Pancreas (tissue), 10 donors: Measurements from ENCODE around the gene INSC. TPM values are rescaled to one million over a fixed set of nuclear protein-coding genes. Genes with fewer than 3 reads are reported as not detected.

Experiments
- ATAC-seq, 4 donors: fragments of 200-7000 bp; cut with Tn5 transposase; one replicate each; pipeline versions ENCODE4 v1.8.0 to v1.9.1; 2020; ENCODE audit warnings: mild to moderate bottlenecking in 4 of 4, moderate library complexity in 4 of 4
- DNase-seq, 6 donors: peaks; one replicate each; pipeline ENCODE4 v3.0.0-alpha.2; 2020
- FAIRE-seq: peaks from 2 replicates; lab custom pipeline; 2012; peaks lifted over from hg19 to GRCh38; lab: Jason Lieb, UNC
- H3K27ac ChIP-seq, 4 donors: fragments of 200-600 bp; sonication (generic); 1 replicate in 3 of 4; 2 replicates in 1 of 4; pipeline versions ENCODE4 v1.5.0 to v1.8.0; 2020
- H3K27me3 ChIP-seq, 4 donors: fragments of 200-600 bp; one replicate each; pipeline ENCODE4 v1.8.0; 2021
- H3K36me3 ChIP-seq, 3 donors: fragments of 200-600 bp; sonication (generic) in 1 of 3; one replicate each; pipeline versions ENCODE4 v1.5.0 to v1.8.0; 2020 to 2021
- H3K4me1 ChIP-seq, 3 donors: fragments of 200-600 bp; one replicate each; pipeline ENCODE4 v1.8.0; 2021
- H3K4me3 ChIP-seq, 4 donors: fragments of 200-600 bp; sonication (generic) in 2 of 4; one replicate each; pipeline versions ENCODE4 v1.5.0 to v1.8.0; 2020 to 2021
- H3K9me3 ChIP-seq, 4 donors: fragments of 200-600 bp; one replicate each; pipeline ENCODE4 v1.8.0; 2021
- WGBS, 2 donors: extraction: QIAGEN DNeasy Blood & Tissue Kit; methylation state at CpG; one replicate each; pipeline ENCODE4 v1.1.7; 2013; 5-methylcytosine and 5-hydroxymethylcytosine counted together
- intact Hi-C, 3 donors: fragments of 100-400 bp; cut with DNase I; formaldehyde crosslinking; loops; one replicate each; pipeline versions ENCODE4 v1.11.1 to v1.14.2; 2022
- polyA plus RNA-seq, 2 donors: library from polyadenylated mRNA; stranded (reverse); fragments of 200-250 nt; gene quantifications; one replicate each; pipeline ENCODE4 v1.2.3, GENCODE V29; 2013
- total RNA-seq, 6 donors: library from RNA; stranded (reverse); fragmentation: NEBNext Ultra II Directional in 4 of 6; extraction: Animal tissue kit (Norgen Biotek cat#: 25700) in 4 of 6; gene quantifications; one replicate each; pipeline versions ENCODE4 v1.2.1 to v1.2.4, GENCODE V29; 2021 to 2023
- TF ChIP-seq, protein P1 (sequence below), 4 donors: fragments of 200-600 bp; sonication (generic) in 3 of 4; IDR thresholded peaks; one replicate each; pipeline versions ENCODE4 v1.5.0 to v1.8.0; 2021; ENCODE audit warnings: antibody characterized with exemption in 4 of 4
- donor health status: healthy with polysubstance abuse.
- donor health status: DM: no; HTN: no; CAD: no; lungs with moderate emphysema.
- donor health status: DM: no; HTN: no; CAD: no.
- donor health status: control.
- donor health status: control.
- donor health status: Bipolar disorder and iron deficiency.
- donor health status: DM: yes; HTN: yes; CAD: no.
- donor health status: DM: no; HTN: no; CAD: no.
- donor health status: DM: no; HTN: no; CAD: no.
- donor health status: DM: yes; HTN: yes; CAD: no.

Gene INSC
- total and polyA plus RNA-seq, 8 donors = 0.50 to 1.6 (median 0.57) TPM

- DNase-seq (peak; percentile 18 to 81 (median 54)), FAIRE-seq (no peak), ATAC-seq (peak; percentile 34 to 59 (median 54))
- 1% methylated on average over 60 of the region's 60 CpGs for WGBS, 2 donors
- Histone ChIP-seq H3K27me3 (no peaks in the 10 kb centered on the region), H3K4me1 (no peaks in the 10 kb centered on the region), H3K27ac (peak within 1 kb of the TSS in 2 of 4 donors; percentile 41 to 57), H3K9me3 (no peaks in the 10 kb centered on the region), H3K36me3 (no peaks in the 10 kb centered on the region), H3K4me3 (peak within 1 kb of the TSS; percentile 0 to 55 (median 34))
- TF ChIP-seq, protein P1, sequence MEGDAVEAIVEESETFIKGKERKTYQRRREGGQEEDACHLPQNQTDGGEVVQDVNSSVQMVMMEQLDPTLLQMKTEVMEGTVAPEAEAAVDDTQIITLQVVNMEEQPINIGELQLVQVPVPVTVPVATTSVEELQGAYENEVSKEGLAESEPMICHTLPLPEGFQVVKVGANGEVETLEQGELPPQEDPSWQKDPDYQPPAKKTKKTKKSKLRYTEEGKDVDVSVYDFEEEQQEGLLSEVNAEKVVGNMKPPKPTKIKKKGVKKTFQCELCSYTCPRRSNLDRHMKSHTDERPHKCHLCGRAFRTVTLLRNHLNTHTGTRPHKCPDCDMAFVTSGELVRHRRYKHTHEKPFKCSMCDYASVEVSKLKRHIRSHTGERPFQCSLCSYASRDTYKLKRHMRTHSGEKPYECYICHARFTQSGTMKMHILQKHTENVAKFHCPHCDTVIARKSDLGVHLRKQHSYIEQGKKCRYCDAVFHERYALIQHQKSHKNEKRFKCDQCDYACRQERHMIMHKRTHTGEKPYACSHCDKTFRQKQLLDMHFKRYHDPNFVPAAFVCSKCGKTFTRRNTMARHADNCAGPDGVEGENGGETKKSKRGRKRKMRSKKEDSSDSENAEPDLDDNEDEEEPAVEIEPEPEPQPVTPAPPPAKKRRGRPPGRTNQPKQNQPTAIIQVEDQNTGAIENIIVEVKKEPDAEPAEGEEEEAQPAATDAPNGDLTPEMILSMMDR (IDR thresholded peaks at IDR 0.05) = no peak
- intact Hi-C loops = loop anchor here in 1 of 3 donors (5.0 to 10.0 kb wide), 2 partner anchors 166 to 539 kb away; no protein-coding TSS in a partner anchor
Measured at GRCh38 chr11:15073361-15074205, 41.1 kb upstream of the INSC start, which contains the start of gene CALCB. CALCB (plus strand) TSS chr11:15073593; CDS start chr11:15074719, 1,126 bp downstream.

DNA sequence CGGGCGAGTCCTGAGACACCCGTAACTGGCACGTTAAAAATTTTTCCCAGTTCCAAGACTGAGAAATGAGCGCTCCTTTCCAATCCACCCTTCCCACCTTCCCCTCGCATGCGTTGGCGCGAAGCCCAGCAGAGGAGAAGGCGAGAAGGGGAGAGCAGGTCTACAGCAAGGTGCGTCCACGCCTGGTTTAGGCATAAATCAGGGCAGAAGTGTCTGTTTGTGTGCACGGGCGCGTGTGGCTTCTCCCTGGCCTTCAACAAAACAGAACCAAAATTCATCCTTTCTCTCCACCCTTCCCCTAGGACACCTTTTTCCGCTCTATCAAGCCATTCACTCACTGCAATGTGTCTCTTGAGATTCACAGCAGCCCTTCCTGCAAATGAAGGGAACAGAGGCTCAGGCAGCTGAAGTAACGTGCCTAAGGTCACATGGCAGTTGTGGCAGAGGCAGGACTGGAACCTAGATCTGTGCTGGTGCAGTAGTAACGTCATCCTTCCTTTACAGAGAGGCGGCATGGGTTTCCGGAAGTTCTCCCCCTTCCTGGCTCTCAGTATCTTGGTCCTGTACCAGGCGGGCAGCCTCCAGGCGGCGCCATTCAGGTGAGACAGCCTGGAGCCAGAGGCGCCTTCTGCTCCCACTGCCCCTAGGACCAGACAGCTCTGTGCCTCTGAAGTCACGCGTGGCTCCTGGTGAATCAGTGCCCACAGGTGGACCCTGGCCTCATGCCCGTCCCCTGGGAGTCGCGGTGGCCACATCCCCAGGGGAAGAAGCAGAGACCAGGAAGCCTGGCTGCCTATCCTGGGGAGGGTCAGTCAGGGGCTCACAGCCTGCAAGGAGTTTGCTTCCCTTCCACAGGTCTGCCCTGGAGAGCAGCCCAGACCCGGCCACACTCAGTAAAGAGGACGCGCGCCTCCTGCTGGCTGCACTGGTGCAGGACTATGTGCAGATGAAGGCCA is 40.2 kb upstream of the INSC start:
- intact Hi-C loops = loop anchor here in 1 of 3 donors (5.0 to 10.0 kb wide), 2 partner anchors 167 to 540 kb away; no protein-coding TSS in a partner anchor
- 2% methylated on average over 33 of the region's 33 CpGs for WGBS, 2 donors
- no peaks in the 10 kb centered on the region for H3K9me3 ChIP-seq
- no peaks in the 10 kb centered on the region for H3K36me3 ChIP-seq
- DNase-seq (peak; percentile 85 to 99 (median 94)), FAIRE-seq (no peak), ATAC-seq (peak; percentile 90 to 95 (median 92))
- H3K4me1 ChIP-seq = no peaks in the 10 kb centered on the region
- H3K27ac ChIP-seq = peak overlapping the region in 3 of 4 donors; percentile 22 to 57 (median 41)
- no peaks in the 10 kb centered on the region for H3K27me3 ChIP-seq
- TF ChIP-seq, protein P1 (IDR thresholded peaks at IDR 0.05) = peak; percentile 72 to 88 (median 83)
- peak overlapping the region; percentile 0 to 55 (median 34) for H3K4me3 ChIP-seq

DNA sequence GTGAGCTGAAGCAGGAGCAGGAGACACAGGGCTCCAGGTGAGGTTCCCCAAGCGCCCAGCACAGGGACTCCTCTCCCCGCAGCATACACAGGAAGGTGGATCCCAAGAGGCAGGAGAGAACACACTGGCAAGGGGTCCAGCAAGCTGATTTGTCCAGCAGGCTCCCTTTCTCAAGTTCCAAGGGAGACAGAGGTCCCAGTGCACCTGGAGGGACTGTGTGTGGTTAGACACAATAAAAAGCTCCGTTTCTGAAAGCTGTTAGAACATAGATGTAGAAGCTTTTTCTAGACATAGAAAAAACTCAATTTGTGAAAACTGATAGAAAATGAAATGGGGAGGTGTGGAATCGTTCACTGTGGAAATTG is 39.6 kb upstream of the INSC start:
- 32 to 36% methylated on average over 4 of the region's 4 CpGs for WGBS, 2 donors
- Histone ChIP-seq H3K4me3 (no peak overlapping the region), H3K4me1 (no peaks in the 10 kb centered on the region), H3K27me3 (no peaks in the 10 kb centered on the region), H3K36me3 (no peaks in the 10 kb centered on the region), H3K27ac (no peak overlapping the region), H3K9me3 (no peaks in the 10 kb centered on the region)
- no peak for ATAC-seq
- TF ChIP-seq, protein P1 (IDR thresholded peaks at IDR 0.05) = no peak
- intact Hi-C loops = loop anchor here in 1 of 3 donors (10.0 kb wide), 1 partner anchor 540 kb away; no protein-coding TSS in a partner anchor
- DNase-seq = no peak
- FAIRE-seq = no peak

- no peaks in the 10 kb centered on the region for H3K36me3 ChIP-seq
- TF ChIP-seq, protein P1 (IDR thresholded peaks at IDR 0.05) = no peak
- H3K27ac ChIP-seq = no peak overlapping the region
- intact Hi-C loops = no loop called here
- H3K27me3 ChIP-seq = no peaks in the 10 kb centered on the region
- FAIRE-seq = no peak
- no peak for DNase-seq
- ATAC-seq = no peak
- H3K9me3 ChIP-seq = no peaks in the 10 kb centered on the region
- H3K4me1 ChIP-seq = no peaks in the 10 kb centered on the region
- H3K4me3 ChIP-seq = no peak overlapping the region
Measured at GRCh38 chr11:15091175-15091574, 23.5 kb upstream of the INSC start.
